Activated B cell treated with CpG ODN at 0.5 μM for 24 hours (primary cell): ENCODE data around the gene ERC2. TPM values are rescaled to one million over a fixed set of nuclear protein-coding genes. Genes with fewer than 3 reads are reported as not detected.

Experiments
- ATAC-seq: fragments of 200-7000 bp; cut with Tn5 transposase; one replicate; pipeline ENCODE4 v1.10.0; 2021; ENCODE audit warnings: low read depth, mild to moderate bottlenecking, moderate library complexity
- CTCF ChIA-PET: fragments of 350-600 bp; sonication (Branson Sonifier 250); formaldehyde crosslinking; loops from one replicate; lab custom pipeline; 2021; ENCODE audit warnings: antibody characterized with exemption; lab: Charles Lee
- POLR2A ChIA-PET: fragments of 350-600 bp; sonication (Branson Sonifier 250); formaldehyde crosslinking; loops from one replicate; lab custom pipeline; 2021; ENCODE audit warnings: antibody characterized with exemption; lab: Charles Lee
- DNase-seq: peaks from one replicate; pipeline ENCODE4 v3.0.0; 2022
- H3K27ac Mint-ChIP-seq: one replicate; pipeline ENCODE4 v1.8.0; 2020; ENCODE audit warnings: mixed read lengths
- H3K27me3 Mint-ChIP-seq: one replicate; pipeline ENCODE4 v1.8.0; 2021; ENCODE audit warnings: mixed read lengths
- H3K36me3 Mint-ChIP-seq: one replicate; pipeline ENCODE4 v1.8.0; 2021; ENCODE audit warnings: low read depth, mixed read lengths
- H3K4me1 Mint-ChIP-seq: one replicate; pipeline ENCODE4 v1.8.0; 2021; ENCODE audit warnings: mixed read lengths
- H3K4me3 Mint-ChIP-seq: one replicate; pipeline ENCODE4 v1.8.0; 2020; ENCODE audit warnings: mild to moderate bottlenecking, mixed read lengths
- H3K9me3 Mint-ChIP-seq: one replicate; pipeline ENCODE4 v1.8.0; 2020; ENCODE audit warnings: mixed read lengths
- intact Hi-C: fragments of 100-400 bp; cut with micrococcal nuclease; formaldehyde crosslinking; loops from one replicate; pipeline ENCODE4 v1.15.1; 2024
- total RNA-seq: library from RNA; stranded (reverse); gene quantifications from 2 replicates; pipeline ENCODE4 v1.2.3, GENCODE V29; 2022
- TF ChIP-seq, protein P1 (sequence below): fragments of 200-600 bp; IDR thresholded peaks from one replicate; pipeline ENCODE4 v1.8.0; 2022; ENCODE audit warnings: antibody characterized with exemption, mild to moderate bottlenecking

Gene ERC2
- total RNA-seq, 1 donor from 2014 or later, result not detected

DNA sequence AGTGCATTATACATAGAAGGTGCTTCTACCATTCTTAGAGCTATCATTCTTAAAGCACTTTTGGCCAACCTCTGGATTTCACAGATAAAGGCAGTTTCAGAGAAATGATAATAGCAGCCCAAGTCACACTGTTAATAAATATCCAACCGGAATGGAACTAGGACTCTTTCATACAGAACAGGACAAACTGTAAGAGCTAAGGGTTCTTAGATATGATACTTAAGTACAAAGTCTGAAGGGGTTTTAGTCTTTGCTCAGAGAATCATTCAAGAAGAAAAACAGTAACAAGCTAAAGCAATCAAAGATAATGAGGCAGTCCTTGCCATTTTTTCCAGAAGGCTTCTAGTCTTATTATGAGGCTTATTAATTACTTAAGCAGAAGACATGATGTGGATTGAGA lies 239.0 kb downstream of the ERC2 start:
- H3K9me3 Mint-ChIP-seq, result no peaks in the 10 kb centered on the region
- POLR2A ChIA-PET, result interaction anchor here (0.7 kb wide), 1 partner anchor 58 kb away, joined by 6 read pairs; no protein-coding TSS in a partner anchor
- peaks cover 7% of the 10 kb centered on the region for H3K27me3 Mint-ChIP-seq
- no peaks in the 10 kb centered on the region for H3K4me1 Mint-ChIP-seq
- no peak overlapping the region for H3K27ac Mint-ChIP-seq
- no peaks in the 10 kb centered on the region for H3K36me3 Mint-ChIP-seq
- H3K4me3 Mint-ChIP-seq, result no peak overlapping the region
- CTCF ChIA-PET, result no interaction called here
- DNase-seq, result no peak
- TF ChIP-seq, protein P1, sequence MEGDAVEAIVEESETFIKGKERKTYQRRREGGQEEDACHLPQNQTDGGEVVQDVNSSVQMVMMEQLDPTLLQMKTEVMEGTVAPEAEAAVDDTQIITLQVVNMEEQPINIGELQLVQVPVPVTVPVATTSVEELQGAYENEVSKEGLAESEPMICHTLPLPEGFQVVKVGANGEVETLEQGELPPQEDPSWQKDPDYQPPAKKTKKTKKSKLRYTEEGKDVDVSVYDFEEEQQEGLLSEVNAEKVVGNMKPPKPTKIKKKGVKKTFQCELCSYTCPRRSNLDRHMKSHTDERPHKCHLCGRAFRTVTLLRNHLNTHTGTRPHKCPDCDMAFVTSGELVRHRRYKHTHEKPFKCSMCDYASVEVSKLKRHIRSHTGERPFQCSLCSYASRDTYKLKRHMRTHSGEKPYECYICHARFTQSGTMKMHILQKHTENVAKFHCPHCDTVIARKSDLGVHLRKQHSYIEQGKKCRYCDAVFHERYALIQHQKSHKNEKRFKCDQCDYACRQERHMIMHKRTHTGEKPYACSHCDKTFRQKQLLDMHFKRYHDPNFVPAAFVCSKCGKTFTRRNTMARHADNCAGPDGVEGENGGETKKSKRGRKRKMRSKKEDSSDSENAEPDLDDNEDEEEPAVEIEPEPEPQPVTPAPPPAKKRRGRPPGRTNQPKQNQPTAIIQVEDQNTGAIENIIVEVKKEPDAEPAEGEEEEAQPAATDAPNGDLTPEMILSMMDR, result no peak
- ATAC-seq, result no peak
- intact Hi-C loops, result no loop called here

DNA sequence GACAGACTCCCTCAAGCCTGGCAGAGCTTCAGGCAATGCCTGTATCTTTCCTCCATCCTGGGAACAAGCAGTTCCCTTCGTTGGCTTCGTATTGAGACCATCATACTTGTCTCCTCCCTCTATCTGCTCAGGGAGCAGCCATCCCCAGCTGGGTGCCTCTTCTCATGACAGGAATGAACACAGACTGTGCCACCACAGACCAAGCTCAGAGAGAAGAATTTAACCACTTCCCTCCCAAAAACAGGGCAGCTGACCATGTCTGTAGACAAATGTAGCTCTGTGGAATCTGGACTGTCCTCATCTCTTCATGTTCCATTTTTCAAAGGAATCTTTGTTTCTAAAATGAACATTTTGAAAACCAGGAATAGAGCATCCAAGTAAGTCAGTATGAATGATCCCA lies 245.4 kb downstream of the ERC2 start:
- H3K9me3 Mint-ChIP-seq, result no peaks in the 10 kb centered on the region
- no peaks in the 10 kb centered on the region for H3K4me1 Mint-ChIP-seq
- DNase-seq (no peak), ATAC-seq (no peak)
- ChIA-PET POLR2A (no interaction called here), CTCF (no interaction called here)
- intact Hi-C loops, result no loop called here
- no peaks in the 10 kb centered on the region for H3K36me3 Mint-ChIP-seq
- TF ChIP-seq, protein P1, result no peak
- no peak overlapping the region for H3K4me3 Mint-ChIP-seq
- H3K27me3 Mint-ChIP-seq, result no peaks in the 10 kb centered on the region
- H3K27ac Mint-ChIP-seq, result no peak overlapping the region

DNA sequence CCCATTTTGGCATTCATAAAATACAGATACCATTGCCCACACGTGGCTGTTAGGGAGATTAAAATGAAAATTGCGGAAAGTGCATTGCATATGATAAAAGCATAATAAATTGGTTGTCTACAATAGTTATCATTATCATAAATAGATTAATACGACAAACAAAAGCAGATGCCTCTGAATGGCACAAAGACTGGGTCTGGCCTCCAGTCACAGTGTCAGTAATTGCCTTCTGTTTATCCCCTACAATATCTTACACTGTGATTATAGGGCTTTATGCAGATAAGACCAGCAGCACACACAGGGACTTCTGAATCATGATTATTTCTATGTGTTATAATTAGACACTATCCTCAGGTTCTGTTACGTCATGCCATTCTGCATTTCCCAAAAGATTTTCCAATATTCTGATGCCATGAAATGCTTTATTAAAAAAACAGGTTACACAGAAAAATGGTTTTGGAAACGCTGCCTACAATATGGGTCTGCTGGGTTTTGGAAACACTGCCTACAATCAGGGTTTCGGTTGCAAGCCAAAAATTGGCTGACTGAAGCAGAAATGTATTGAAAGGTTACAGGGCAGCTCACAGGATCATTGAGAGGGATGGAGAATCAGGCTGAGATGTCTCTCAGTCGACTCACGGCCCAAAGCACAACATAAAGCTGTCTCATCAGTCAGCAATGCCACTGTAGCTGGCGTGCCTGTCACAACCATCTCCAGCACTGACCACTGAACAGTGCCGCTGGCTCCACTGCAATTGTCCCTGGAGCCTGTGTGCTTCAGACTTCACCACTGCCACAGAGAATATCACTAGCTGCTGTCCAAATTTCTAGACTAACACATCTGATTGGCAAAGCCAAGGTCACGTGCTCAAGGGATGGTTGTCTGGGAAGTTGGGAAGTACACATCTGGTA lies 248.1 kb downstream of the ERC2 start:
- ATAC-seq, result no peak
- Mint-ChIP-seq H3K4me1 (no peaks in the 10 kb centered on the region), H3K4me3 (no peak overlapping the region), H3K27ac (no peak overlapping the region), H3K9me3 (no peaks in the 10 kb centered on the region), H3K36me3 (no peaks in the 10 kb centered on the region), H3K27me3 (no peaks in the 10 kb centered on the region)
- ChIA-PET CTCF (no interaction called here), POLR2A (no interaction called here)
- no peak for DNase-seq
- intact Hi-C loops, result no loop called here
- TF ChIP-seq, protein P1, result no peak

DNA sequence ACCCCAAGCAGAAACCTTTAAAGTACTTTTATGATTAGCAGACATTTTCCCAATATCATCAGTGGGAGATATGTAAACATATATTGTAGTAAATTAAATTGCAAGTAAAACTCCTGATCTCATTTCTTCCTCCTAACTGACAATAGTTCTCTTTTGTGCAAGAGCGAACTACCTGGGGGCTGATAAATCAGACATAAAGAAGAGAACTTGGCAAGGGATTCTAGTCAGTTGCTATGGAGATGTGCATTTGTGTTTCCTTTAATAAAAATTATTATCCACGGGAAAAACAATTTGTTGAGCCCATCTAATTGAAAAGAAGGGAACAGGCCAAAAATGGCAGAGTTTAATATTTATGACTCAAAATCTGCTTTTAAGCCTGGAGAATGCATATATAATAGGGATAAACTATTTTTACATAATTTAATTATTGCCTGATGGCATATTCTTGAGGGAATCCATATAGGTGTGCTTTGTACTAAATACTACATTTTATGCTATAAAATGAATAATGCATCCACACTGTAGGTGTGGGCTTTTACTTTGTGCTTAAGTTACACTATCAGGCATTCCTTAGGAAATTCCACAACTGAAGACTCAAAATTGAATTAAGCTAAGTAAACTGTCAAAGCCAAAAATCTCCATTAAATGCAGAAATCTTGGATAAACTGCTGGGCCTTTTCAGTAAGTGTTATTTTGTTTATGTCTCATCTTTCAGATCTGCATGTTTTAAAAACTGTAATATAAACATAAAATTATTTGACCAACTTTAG lies 258.1 kb downstream of the ERC2 start:
- no peaks in the 10 kb centered on the region for H3K4me1 Mint-ChIP-seq
- H3K36me3 Mint-ChIP-seq, result no peaks in the 10 kb centered on the region
- ChIA-PET CTCF (no interaction called here), POLR2A (no interaction called here)
- peaks cover 4% of the 10 kb centered on the region for H3K9me3 Mint-ChIP-seq
- peaks cover 4% of the 10 kb centered on the region for H3K27me3 Mint-ChIP-seq
- no peak overlapping the region for H3K27ac Mint-ChIP-seq
- H3K4me3 Mint-ChIP-seq, result no peak overlapping the region
- TF ChIP-seq, protein P1, result no peak
- intact Hi-C loops, result no loop called here
- no peak for DNase-seq
- ATAC-seq, result no peak

DNA sequence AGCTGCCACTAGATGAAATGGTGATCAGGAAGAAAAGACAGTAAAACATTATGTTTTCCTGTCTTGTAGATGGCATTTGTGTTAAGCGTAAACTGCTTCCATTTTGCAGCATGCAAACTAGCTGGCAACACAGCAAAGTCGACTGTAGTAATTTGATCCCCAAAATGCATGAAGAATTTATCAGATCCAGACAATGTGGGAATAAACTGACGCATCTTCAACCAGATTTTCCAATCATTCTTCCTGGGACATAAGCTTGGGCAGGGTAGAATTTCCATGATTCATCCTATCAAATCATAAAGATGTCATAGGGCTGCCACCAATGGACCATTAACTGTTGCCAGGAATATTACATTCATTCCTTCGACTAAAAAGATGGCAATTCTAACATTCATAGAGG lies 260.3 kb downstream of the ERC2 start:
- TF ChIP-seq, protein P1, result no peak
- ChIA-PET POLR2A (no interaction called here), CTCF (no interaction called here)
- no peak for ATAC-seq
- H3K36me3 Mint-ChIP-seq, result no peaks in the 10 kb centered on the region
- H3K4me3 Mint-ChIP-seq, result no peak overlapping the region
- intact Hi-C loops, result no loop called here
- H3K27me3 Mint-ChIP-seq, result peaks cover 4% of the 10 kb centered on the region
- no peak for DNase-seq
- H3K27ac Mint-ChIP-seq, result no peak overlapping the region
- H3K9me3 Mint-ChIP-seq, result peaks cover 4% of the 10 kb centered on the region
- no peaks in the 10 kb centered on the region for H3K4me1 Mint-ChIP-seq
